GM21825 (cell line): ENCODE measurements around the gene BCL7B.
A peak's percentile ranks its signal among the peaks of the same experiment; 100 is the strongest.
"Not testable (repeated sequence)": the region's sequence is repeated elsewhere in the genome, so short reads cannot be mapped to it uniquely, and the experiment has no call there.

ENCODE experiments used
- ATAC-seq: cut with Tn5 transposase; IDR thresholded peaks from one replicate; pipeline ENCODE4 v1.9.1; 2021; ENCODE audit warnings: mild to moderate bottlenecking, moderate library complexity; ENCODE audit not compliant: unreplicated experiment

Gene BCL7B

DNA sequence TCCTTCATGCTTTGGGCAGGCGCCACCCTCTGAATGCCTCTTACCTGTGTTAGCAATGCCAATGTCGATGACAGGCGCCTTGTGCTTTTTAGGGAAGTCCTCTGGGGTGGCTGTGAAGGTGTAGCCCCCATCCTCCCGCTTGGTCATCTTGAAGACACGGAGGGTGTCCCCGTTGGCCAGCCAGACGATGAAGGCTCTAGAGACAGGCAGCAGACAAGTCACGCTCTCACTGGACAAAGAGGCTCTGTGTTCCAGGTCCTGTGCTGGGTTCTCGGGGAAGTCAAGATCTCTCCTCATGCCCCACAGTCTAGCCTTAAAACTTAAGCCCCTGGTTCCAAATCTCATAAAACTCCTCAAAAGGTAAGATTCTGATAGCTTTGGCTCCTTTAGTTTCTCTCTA, 15.8 kb upstream of the BCL7B start:
- ATAC-seq: no peak

DNA sequence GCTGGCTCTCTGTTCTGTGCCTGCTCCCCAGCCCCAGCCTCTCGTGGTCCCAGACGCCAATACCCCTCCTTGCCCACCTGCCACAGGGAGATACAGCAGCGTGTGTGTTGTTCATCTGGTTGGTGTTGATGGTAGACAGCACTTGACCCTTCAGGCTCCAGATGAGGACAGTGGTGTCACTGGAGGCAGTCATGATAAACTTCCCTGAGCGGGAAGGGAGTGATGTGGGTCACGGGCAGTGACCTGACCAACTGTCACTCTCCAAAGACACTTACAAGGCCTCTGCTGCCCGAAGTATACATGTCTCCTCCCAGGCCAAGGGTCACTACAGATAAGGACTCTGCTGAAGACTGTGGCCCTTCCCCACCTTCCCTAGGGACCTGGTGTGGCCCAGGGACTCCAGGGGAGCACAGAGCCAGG, 15.3 kb upstream of the BCL7B start:
- ATAC-seq: no peak

DNA sequence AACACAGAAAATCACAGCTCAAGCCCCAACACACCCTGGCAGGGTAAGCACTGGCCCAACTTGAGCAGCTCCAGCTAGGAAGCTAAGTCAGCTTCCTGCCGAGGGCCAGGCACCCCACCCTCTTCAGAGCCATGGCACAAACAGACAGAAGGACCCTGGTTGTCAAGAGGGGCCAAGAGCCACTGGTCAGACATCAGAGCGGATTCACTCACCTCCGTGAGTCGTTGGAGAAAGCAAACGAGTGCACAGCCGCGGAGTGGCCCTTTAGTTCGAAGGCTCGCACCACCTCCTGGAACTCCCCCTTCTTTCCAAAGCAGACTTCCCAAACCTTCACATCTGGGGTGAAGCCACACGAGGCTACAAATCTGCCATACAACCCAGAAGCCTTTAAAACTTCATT, 13.5 kb upstream of the BCL7B start:
- no peak for ATAC-seq

DNA sequence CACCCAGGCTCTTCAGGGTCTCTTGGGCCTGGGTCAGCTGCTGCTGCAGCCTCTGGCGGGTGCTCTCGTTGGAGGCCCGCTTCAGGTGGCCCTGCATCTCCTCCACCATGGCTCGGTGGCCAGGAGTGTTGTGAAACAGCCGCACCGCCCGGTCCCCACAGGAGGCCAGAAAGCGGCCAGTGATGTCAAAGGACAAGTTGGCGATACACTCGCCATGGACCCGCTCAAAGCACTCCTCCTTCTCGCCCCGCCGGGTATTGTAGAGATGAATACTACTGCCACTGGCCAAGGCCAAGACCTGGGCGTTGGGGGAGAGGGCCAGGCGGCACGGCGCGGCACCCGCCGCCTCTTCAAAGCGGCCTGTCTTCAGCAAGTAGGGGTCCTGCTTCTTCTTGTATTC, 13.0 kb upstream of the BCL7B start:
- no peak for ATAC-seq

DNA sequence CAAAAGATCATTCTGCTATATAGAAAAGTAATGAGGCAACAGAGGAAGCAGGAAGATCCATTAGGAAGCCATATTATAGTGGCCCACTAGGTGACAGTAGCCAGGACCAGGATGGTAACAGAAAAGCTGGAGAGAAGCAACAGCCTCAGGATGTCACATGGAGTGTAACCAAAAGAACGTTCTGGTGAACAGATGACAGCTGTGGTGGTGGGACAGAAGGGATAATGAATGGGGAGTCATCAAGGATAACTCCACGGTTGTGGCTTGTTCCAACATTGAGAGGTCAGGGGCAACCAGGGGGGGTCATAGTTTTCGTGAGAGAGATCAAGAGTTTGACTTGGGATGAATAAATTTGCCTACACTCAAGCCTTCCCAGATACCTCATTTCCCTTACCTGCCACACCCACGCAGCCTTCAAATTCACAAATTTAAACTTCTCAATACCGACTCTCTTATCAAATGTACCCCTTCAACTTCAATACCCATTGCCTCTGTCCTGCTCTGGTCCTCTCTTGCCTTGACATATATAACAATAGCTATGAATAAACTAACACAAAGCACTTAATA, 11.6 kb upstream of the BCL7B start:
- ATAC-seq: no peak

DNA sequence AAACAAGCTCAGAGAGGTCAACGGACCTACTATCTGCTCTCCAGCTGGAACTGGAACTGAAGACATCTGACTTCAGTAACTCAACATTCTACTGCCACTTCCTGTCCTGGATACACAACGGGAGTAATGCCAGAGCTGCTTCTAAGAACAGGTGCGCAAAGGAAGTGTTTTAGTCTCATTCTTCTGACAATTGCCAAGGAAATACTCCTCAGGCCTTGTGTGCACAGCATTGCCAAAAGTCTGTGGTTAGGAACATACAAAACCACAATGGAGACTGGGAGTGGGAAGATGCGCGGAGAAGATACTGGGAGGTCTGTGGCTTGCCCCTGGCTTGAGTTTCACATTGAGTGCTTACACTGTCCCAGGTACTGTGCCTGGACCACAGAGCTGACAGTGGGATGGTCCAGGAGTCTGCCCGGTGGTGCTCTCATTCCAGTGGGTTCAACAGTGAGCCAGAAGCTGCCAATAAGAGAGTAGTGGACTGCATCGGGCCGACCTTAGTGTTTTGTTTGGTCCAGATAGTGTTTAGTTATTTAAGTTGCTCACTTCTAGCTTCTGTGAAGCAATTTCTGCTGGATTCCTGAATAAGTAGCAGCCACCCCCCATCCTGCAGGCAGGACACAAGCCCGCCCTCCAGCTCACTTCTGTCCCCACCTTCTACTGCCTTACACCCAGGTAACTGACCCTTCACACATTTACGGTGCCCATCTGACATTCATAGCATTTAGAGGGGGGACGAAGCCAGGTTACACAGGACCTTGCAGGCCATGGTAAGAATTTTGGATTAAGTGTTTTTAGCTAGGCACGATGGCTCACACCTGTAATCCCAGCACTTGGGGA, 10.6 kb upstream of the BCL7B start:
- ATAC-seq: no peak

DNA sequence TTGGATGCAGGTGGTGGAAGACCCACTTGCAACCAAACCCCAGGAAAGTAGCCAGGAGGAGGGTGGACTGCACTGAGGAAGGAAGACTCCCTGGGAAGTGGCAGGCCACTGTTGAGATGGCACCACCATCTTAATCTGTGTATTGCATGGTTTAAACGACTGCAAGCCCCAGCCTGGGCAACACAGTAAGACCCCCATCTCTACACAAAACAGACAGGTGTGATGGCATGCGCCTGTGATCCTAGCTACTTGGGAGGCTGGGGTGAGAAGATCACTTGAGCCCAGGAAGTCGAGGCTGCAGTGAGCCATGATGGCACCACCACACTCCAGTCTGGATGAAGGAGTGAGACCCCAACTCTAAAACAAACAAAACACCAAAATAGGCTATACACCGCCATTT, 9.7 kb upstream of the BCL7B start:
- ATAC-seq: no peak

DNA sequence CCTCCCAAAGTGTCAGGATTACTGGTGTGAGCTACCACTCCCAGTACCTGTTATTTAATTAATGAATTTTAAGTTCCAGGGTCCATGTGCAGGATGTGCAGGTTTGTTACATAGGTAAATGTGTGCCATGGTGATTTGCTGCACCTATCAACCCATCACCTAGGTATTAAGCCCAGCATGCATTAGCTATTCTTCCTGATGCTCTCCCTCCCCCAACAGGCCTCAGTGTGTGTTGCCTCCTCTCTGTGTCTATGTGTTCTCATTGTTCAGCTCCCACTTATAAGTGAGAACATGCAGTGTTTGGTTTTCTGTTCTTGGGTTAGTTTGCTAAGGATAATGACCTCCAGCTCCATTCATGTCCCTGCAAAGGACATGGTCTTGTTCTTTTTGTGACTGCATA, 8.9 kb upstream of the BCL7B start:
- not testable (repeated sequence) for ATAC-seq

DNA sequence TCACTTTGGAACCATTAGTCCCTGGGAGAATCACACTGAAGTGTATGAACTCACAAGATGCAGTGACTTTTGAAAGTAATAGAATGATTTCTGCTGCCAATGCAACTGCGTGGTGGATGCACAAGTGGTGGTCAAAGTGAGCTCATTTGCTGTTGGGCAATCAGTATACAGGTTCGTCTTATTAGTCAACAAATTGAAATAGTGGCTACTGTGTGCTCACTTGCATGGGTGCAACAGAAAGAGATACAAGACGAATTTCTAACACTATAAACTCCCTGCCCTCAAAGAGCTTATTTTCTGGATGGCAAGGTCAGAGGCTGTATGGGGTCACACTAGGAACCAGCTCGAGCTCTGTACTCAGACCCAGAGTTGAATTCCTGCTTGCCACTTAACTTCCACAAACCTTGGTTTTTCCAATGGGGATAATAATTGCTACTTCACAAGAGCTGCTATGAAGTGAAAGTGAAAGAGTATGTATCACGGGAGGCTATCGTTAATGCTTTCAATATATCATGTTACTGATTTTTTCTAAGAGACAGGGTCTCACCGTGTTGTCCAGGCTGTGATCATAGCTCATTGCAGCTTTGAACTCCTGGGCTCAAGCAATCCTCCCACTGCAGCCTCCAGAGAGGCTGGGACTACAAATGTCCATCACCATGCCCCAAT, 8.3 kb upstream of the BCL7B start:
- no peak for ATAC-seq

DNA sequence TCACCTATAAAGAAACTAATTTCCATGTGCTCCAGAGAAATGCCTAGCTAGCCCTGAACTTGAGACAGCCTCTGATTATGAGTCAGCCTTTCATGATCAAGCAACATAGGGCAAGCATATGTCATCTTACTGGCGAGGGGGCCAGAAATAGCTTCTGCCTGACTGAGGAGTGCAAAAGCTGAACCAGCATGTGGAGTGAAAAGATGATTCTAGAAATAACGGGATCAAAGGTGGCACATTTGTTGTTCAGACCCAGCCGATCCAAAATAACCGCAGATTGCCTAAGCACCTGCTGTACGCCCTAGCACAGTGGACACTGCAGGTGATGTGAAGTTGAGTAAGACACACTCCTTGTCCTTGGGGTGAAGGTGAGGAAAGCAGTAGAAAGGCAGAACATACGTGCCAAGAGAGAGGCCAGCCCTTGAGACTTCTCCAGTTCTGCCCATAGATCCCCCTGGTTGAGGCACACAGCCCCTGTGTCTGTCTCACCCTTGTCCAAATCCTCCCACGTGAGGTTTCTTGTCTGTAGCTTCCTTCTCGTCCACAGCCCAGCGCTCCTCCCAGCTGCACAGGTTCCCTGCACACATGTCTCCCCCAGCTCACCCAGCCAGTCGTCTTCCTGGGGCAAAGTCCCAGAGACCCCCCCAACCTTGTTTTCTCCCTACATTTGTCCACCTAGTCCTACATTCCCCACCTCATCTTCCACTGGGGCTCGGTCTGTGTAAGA, 2.8 kb upstream of the BCL7B start:
- no peak for ATAC-seq

DNA sequence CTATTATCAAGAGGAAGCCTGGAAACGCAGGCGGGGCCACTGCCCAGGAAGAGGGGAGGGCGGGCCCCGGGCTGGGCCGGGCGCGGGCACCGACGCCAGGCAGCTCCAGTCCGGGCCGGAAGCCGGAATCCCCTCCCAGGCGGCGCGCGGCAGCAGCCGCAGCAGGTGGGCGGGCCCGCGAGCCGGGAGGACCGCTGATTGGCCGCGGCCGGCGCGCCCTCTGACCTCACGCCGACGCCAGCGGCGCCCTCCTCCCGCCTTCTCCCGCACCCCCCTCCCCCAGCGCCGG, 438 bp downstream of the BCL7B start:
- ATAC-seq: peak; percentile 88

DNA sequence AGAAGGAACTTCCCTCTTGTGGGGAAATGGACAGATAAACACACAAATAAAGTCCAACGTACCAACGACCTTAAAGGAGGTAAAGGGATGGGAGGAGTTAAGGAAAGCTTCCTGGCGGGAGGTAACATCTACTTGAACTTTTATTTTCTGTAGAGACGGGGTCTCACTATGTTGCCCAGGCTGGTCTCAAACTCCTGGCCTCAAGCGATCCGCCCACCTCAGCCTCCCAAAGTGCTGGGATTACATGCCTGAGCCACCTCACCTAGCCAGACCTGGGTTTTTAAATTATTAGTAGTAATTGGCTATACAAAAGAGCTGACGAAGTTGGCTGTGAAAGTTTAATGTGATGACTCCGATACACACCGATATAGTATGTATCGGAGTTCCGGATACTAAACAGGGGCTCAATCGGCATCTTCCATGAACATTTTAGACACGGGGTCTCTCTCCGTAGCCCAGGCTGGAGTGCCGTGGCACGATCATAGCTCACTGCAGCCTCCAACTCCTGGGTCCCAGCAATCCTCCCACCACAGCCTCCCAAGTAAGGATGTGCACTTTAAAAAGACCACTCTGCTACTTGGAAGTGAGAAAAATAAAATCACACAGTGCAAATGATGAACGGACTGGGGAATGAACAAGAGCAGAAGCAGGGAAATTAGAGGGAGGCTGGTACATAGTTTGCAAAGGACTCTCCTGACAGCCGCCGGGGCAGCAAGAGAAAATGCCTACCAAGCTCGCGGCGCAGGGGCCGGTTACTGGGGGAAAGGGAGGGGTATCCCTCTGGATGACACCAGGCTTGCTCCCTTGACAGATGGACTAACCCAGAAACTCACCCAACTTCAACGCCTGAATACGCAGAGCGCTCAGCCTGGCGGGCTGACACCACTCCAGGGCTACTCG, 1.0 kb downstream of the BCL7B start:
- ATAC-seq: no peak

DNA sequence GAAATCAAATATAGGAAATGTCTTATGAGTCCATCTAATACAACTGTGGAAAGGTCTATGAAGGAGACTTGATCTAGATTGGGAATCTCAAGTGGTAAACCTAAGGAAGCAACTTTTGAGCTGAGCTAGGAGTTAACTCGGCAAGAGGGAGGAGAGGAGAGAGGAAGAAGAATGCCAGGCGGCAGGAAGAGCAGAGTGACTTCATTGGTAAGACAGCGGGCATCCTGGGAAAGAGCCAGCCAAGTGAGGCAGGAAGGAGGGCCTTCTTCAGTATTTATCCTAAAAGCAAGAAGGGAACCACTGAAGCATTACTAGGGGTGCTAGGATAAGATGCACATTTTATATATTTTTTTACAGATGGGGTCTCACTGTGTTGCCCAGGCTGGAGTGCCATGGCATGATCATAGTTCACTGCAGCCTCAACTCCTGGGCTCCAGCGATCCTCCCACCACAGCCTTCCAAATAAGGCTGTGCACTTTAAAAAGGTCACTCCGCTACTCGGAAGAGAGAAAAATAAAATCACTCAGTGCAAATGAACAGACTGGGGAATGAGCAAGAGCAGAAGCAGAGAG, 2.0 kb downstream of the BCL7B start:
- ATAC-seq: no peak

DNA sequence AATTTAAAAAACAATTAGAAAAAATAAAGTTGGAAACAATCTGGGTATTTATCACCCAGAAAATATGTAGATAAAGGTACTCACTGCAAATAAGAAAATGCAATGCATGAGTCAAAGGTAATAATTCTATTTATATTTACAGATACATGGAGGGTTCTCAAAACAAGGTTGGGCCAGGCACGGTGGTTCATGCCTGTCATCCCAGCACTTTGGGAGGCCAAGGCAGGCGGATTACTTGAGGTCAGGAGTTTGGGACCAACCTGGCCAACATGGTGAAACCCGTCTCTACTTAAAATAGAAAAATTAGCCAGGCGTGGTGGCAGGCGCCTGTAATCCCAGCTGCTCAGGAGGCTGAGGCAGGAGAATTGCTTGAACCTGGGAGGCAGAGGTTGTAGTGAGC, 7.4 kb downstream of the BCL7B start:
- not testable (repeated sequence) for ATAC-seq

DNA sequence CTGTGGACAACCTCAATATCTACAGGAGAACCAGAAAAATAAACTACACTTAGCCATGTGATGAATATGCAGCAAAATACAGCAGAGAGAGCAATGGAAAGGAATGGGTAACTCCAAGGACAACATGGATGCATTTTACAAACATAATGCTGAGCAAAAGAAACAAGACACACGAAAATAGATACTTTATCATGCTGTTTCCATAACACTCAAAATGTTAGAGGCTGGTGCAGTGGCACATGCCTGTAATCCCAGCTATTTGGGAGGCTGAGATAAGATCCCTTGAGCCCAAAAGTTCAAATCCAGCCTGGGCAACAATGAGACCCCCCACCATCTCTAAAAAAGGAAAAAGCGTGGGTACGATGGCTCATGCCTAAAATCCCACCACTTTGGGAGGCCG, 8.3 kb downstream of the BCL7B start:
- ATAC-seq: no peak

DNA sequence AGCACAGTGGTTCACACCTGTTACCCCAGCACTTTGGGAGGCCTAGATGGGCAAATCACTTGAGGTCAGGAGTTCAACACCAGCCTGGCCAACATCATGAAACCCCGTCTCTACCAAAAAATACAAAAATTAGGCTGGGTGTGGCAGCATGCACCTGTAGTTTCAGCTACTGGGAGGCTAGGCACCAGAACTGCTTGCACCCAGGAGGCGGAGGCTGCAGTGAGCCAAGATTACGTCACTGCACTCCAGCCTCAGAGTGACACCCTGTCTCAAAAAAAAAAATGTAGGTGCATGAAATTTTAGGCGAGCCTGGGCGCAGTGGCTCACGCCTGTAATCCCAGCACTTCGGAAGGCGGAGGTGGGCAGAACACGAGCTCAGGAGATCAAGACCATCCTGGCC, 9.6 kb downstream of the BCL7B start:
- no peak for ATAC-seq

DNA sequence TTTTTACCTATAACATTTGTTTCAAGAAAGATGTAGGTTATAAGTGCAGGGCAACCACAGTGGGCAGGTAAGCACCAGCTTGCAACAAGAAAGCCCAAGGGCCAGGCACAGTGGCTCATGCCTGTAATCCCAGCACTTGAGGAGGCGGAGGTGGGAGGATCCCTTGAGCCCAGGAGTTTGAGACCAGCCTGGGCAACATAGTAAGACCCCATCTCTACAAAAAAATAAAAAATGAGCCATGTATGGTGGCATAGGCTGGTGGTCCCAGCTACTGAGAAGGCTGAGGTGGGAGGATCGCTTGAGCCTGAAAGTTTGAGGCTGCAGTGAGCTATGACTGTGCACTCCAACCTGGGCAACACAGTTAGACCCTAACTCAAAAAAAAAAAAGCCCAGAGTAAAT, 12.8 kb downstream of the BCL7B start:
- ATAC-seq: no peak

DNA sequence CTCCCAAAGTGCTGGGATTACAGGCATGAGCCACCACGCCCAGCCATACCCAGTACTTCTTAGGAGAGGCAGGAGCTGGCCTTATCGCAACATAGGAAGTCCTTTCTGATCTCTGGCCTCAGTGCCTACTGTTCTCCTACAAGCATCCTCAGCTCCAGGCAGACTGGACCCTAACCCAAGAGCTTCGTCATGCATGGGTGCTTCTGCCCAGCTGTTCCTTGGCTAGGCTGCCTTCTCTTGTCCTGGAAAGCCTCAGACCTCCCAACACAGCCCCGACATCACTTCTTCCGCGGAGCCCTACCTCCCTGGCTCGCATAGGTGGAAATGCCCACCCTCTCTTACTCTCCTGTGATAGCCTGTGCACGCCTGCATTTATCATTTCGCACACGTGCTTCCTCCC, 15.8 kb downstream of the BCL7B start:
- no peak for ATAC-seq

DNA sequence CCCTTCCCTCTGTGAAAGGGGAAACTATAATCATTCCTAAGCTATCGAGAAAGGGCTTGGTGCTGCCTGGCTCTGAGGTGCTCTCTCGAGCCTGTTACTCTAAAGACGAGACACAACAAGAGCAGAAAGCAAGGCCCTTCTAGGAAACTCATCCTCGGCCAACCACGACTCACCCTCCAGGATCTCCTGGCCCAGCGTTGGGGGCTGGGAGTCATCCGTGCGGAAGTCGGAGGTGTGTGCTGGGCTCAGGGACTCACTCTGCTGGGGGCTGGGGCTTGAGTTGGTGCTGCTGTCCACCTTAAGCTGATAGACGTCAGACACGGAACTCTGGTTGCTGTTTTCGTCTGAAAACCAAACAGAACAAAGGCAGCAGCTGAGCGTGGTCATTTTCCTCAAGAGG, 17.8 kb downstream of the BCL7B start:
- ATAC-seq: no peak

DNA sequence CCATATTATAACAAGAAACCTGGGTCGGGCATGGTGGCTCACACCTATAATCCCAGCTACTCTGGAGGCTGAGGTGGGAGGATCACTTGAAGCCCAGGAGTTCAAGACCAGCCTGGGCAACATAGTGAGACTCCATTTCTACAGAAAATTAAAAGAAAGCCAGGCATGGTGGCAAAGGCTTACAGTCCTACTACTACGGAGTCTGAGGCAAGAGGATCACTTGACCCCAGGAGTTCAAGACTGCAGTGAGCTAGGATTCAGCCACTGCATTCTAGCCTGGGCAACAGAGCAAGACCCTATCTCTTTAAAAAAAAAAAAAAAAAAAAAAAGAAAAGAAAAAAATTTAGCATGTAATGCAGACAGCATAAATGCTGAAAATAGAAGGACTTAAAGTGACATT, 19.0 kb downstream of the BCL7B start:
- not testable (repeated sequence) for ATAC-seq
